Activated naive CD8-positive, alpha-beta T cell treated with anti-CD3 and anti-CD28 coated beads, Interleukin-2, amount 10 ng/mL, durations not matched to agents 7 days and 5 days (primary cell): ENCODE measurements around the gene ZNF569. TPM values are rescaled to one million over a fixed set of nuclear protein-coding genes. Genes with fewer than 3 reads are reported as not detected.

Source experiments
- ATAC-seq: fragments of 150-1000 bp; cut with Tn5 transposase; one replicate; pipeline ENCODE4 v1.10.0; 2021; ENCODE audit warnings: low read depth, moderate library complexity
- POLR2A ChIA-PET: fragments of 350-600 bp; sonication (Branson Sonifier 250); formaldehyde crosslinking; loops from one replicate; lab custom pipeline; 2021; ENCODE audit warnings: antibody characterized with exemption; lab: Charles Lee
- DNase-seq: peaks from one replicate; pipeline ENCODE4 v3.0.0; 2021
- H3K27ac Mint-ChIP-seq: one replicate; pipeline ENCODE4 v1.8.0; 2022; ENCODE audit warnings: mild to moderate bottlenecking, mixed read lengths
- H3K27me3 Mint-ChIP-seq: one replicate; pipeline ENCODE4 v1.8.0; 2022; ENCODE audit warnings: mild to moderate bottlenecking, moderate library complexity, mixed read lengths
- H3K36me3 Mint-ChIP-seq: one replicate; pipeline ENCODE4 v1.8.0; 2021; ENCODE audit warnings: mild to moderate bottlenecking, mixed read lengths
- H3K4me1 Mint-ChIP-seq: one replicate; pipeline ENCODE4 v1.8.0; 2021; ENCODE audit warnings: mixed read lengths
- H3K4me3 Mint-ChIP-seq: one replicate; pipeline ENCODE4 v1.8.0; 2022; ENCODE audit warnings: mild to moderate bottlenecking, moderate library complexity, mixed read lengths
- H3K9me3 Mint-ChIP-seq: one replicate; pipeline ENCODE4 v1.8.0; 2021; ENCODE audit warnings: mixed read lengths
- total RNA-seq, 2 experiments: library from RNA; stranded (reverse); gene quantifications; one replicate each; pipeline ENCODE4 v1.2.3, GENCODE V29; 2021

ZNF569 gene
- total RNA-seq, 2 experiments from 2014 or later, result 12.8 to 12.9 TPM

GRCh38 chr19:37362733-37363132, 104.5 kb downstream of the ZNF569 start:
- Mint-ChIP-seq H3K27ac (no peak overlapping the region), H3K4me1 (no peaks in the 10 kb centered on the region), H3K27me3 (no peaks in the 10 kb centered on the region), H3K36me3 (peaks cover 72% of the 10 kb centered on the region), H3K9me3 (peaks cover 35% of the 10 kb centered on the region), H3K4me3 (no peak overlapping the region)
- POLR2A ChIA-PET, result no interaction called here
- DNase-seq, result no peak
- ATAC-seq, result no peak

DNA sequence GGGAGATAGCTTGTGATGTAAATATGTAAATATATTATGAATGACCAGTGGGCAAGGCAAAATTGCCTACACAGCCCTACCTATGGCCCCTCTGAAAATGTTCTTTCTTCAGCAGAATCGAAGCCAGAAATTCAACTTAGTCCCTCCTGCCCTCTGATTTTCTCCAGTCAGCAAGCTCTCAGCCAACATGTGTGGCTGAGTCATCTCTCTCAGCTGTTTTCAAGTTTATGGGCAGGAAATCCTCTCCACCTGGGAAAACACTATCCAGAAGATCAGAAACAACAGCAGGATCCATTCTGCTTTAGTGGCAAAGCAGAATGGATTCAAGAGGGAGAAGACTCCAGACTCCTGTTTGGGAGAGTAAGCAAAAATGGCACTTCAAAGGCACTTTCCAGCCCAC, 105.2 kb downstream of the ZNF569 start:
- peaks cover 79% of the 10 kb centered on the region for H3K36me3 Mint-ChIP-seq
- DNase-seq, result no peak
- no peak overlapping the region for H3K4me3 Mint-ChIP-seq
- no peak overlapping the region for H3K27ac Mint-ChIP-seq
- ATAC-seq, result no peak
- POLR2A ChIA-PET, result no interaction called here
- no peaks in the 10 kb centered on the region for H3K4me1 Mint-ChIP-seq
- peaks cover 38% of the 10 kb centered on the region for H3K9me3 Mint-ChIP-seq
- H3K27me3 Mint-ChIP-seq, result no peaks in the 10 kb centered on the region

Other genes with a start within 250 kb of the ZNF569 start
- gene ZNF383, start 249.2 kb downstream of the ZNF569 start, total RNA-seq, result 10 to 100 TPM; 18.3 to 20.9 TPM
- gene ZNF527, start 96.3 kb downstream of the ZNF569 start, total RNA-seq, result 1 to 10 TPM; 8.7 to 9.0 TPM
- gene ZNF570, start 1.9 kb upstream of the ZNF569 start, total RNA-seq, result 1 to 10 TPM; 7.6 to 9.2 TPM
- gene ZNF793, start 39.5 kb upstream of the ZNF569 start, total RNA-seq, result 10 to 100 TPM; 10.6 to 11.1 TPM
- gene ZNF571, start 127.3 kb upstream of the ZNF569 start, total RNA-seq, result 1 to 10 TPM; 5.5 to 5.9 TPM
- gene ZNF540, start 127.4 kb upstream of the ZNF569 start, total RNA-seq, result 1 to 10 TPM; 7.7 to 8.2 TPM
- 10 to 100 TPM; 16.6 to 18.9 TPM for gene ZFP30, start 188.0 kb upstream of the ZNF569 start, total RNA-seq